CD4-positive, alpha-beta T cell treated with Interleukin-6 at 100 ng/mL for 8 hours (primary cell): ENCODE data around the gene PLAA.
A peak's percentile ranks its signal among the peaks of the same experiment; 100 is the strongest.
"Not testable (repeated sequence)": the region's sequence is repeated elsewhere in the genome, so short reads cannot be mapped to it uniquely, and the experiment has no call there.

Experiments
- DNase-seq: peaks from one replicate; pipeline ENCODE4 v3.0.0-alpha.2; 2020; ENCODE audit warnings: mixed read lengths, low spot score

Gene PLAA

GRCh38 chr9:26928902-26929495 lies 18.0 kb downstream of the PLAA start:
- DNase-seq, result no peak

GRCh38 chr9:26925609-26926008 lies 21.4 kb downstream of the PLAA start:
- DNase-seq, result no peak

- DNase-seq, result no peak
Measured at GRCh38 chr9:26919698-26920097, 27.3 kb downstream of the PLAA start.

GRCh38 chr9:26913138-26913668 lies 33.8 kb downstream of the PLAA start:
- DNase-seq, result no peak

GRCh38 chr9:26904671-26905070 lies 42.4 kb downstream of the PLAA start:
- no peak for DNase-seq

GRCh38 chr9:26904070-26904469 lies 43.0 kb downstream of the PLAA start:
- DNase-seq, result no peak

GRCh38 chr9:26893030-26893676 lies 53.9 kb downstream of the PLAA start:
- no peak for DNase-seq

GRCh38 chr9:26892251-26893029 lies 54.6 kb downstream of the PLAA start, which contains the start of gene CAAP1:
CAAP1 (minus strand) TSS chr9:26892802; CDS start chr9:26892715, 87 bp downstream.
- peak; percentile 89 for DNase-seq

- no peak for DNase-seq
Measured at GRCh38 chr9:26891726-26892125, 55.3 kb downstream of the PLAA start.

GRCh38 chr9:26888271-26888670 lies 58.8 kb downstream of the PLAA start:
- DNase-seq, result no peak

- no peak for DNase-seq
Measured at GRCh38 chr9:26882154-26882553, 64.9 kb downstream of the PLAA start.

- no peak for DNase-seq
Measured at GRCh38 chr9:26880262-26880661, 66.8 kb downstream of the PLAA start.

GRCh38 chr9:26875155-26875554 lies 71.9 kb downstream of the PLAA start:
- DNase-seq, result not testable (repeated sequence)

GRCh38 chr9:26870292-26870691 lies 76.8 kb downstream of the PLAA start:
- DNase-seq, result no peak

GRCh38 chr9:26863074-26863473 lies 84.0 kb downstream of the PLAA start:
- no peak for DNase-seq

GRCh38 chr9:26856413-26857032 lies 90.5 kb downstream of the PLAA start:
- DNase-seq, result no peak
